ENCODE measurements around the gene NPPC.

Gene NPPC

GRCh38 chr2:231961349-231962166, 35.4 kb upstream of the NPPC start, which contains the start of gene DIS3L2:
Gene DIS3L2 (plus strand): TSS chr2:231961713. CDS start chr2:232014928, 53,215 bp downstream.
- Histone ChIP-seq H3K4me3 (ENCODE audit: low read depth, low read length) (peak within 1 kb of the TSS; percentile 96), H3K9me3 (ENCODE audit: severe bottlenecking) (no peaks in the 10 kb centered on the region), H3K27ac (peak within 1 kb of the TSS; percentile 95), H3K27me3 (ENCODE audit: insufficient read depth, low read depth, severe bottlenecking) (no peaks in the 10 kb centered on the region), H3K36me3 (peaks cover 3% of the 10 kb centered on the region; the same call in 1 of the 2 replicates)
- peak; percentile 79 for DNase-seq
- TF ChIP-seq CTCF (IDR thresholded peaks at IDR 0.05; ENCODE audit: low read depth, low read length): no peak

- H3K36me3 ChIP-seq: peaks cover 3% of the 10 kb centered on the region; the same call in 1 of the 2 replicates
- no peaks in the 10 kb centered on the region for H3K27me3 ChIP-seq (ENCODE audit: insufficient read depth, low read depth, severe bottlenecking)
- TF ChIP-seq CTCF (IDR thresholded peaks at IDR 0.05; ENCODE audit: low read depth, low read length): no peak
- H3K4me3 ChIP-seq (ENCODE audit: low read depth, low read length): peak overlapping the region; percentile 96
- no peak for DNase-seq
- H3K9me3 ChIP-seq (ENCODE audit: severe bottlenecking): no peaks in the 10 kb centered on the region
- H3K27ac ChIP-seq: peak overlapping the region; percentile 95
Observed at GRCh38 chr2:231960810-231961348, 34.7 kb upstream of the NPPC start.

- no peaks in the 10 kb centered on the region for H3K27me3 ChIP-seq (ENCODE audit: insufficient read depth, low read depth, severe bottlenecking)
- H3K4me3 ChIP-seq (ENCODE audit: low read depth, low read length): no peak overlapping the region
- peaks cover 3% of the 10 kb centered on the region; the same call in 1 of the 2 replicates for H3K36me3 ChIP-seq
- DNase-seq: no peak
- H3K27ac ChIP-seq: no peak overlapping the region
- H3K9me3 ChIP-seq (ENCODE audit: severe bottlenecking): no peaks in the 10 kb centered on the region
- TF ChIP-seq CTCF (IDR thresholded peaks at IDR 0.05; ENCODE audit: low read depth, low read length): no peak
Observed at GRCh38 chr2:231957913-231958763, 31.9 kb upstream of the NPPC start.

GRCh38 chr2:231955758-231956472, 29.7 kb upstream of the NPPC start:
- no peak overlapping the region for H3K4me3 ChIP-seq (ENCODE audit: low read depth, low read length)
- H3K9me3 ChIP-seq (ENCODE audit: severe bottlenecking): peaks cover 6% of the 10 kb centered on the region
- no peak for TF ChIP-seq CTCF (IDR thresholded peaks at IDR 0.05; ENCODE audit: low read depth, low read length)
- H3K27ac ChIP-seq: no peak overlapping the region
- DNase-seq: no peak
- H3K27me3 ChIP-seq (ENCODE audit: insufficient read depth, low read depth, severe bottlenecking): no peaks in the 10 kb centered on the region
- no peaks in the 10 kb centered on the region; the same call in 1 of the 2 replicates for H3K36me3 ChIP-seq

GRCh38 chr2:231951452-231952035, 25.3 kb upstream of the NPPC start:
- TF ChIP-seq CTCF (IDR thresholded peaks at IDR 0.05; ENCODE audit: low read depth, low read length): no peak
- peaks cover 6% of the 10 kb centered on the region for H3K9me3 ChIP-seq (ENCODE audit: severe bottlenecking)

More at GRCh38 chr2:231951452-231952035, 25.3 kb upstream of the NPPC start:
- Histone ChIP-seq H3K27me3 (ENCODE audit: insufficient read depth, low read depth, severe bottlenecking) (no peaks in the 10 kb centered on the region), H3K36me3 (no peaks in the 10 kb centered on the region; the same call in 1 of the 2 replicates), H3K27ac (no peak overlapping the region), H3K4me3 (ENCODE audit: low read depth, low read length) (no peak overlapping the region)
- DNase-seq: no peak
